HEK293 (cell line): ENCODE data around the gene ASPDH.

Experiments used
- CTCF ChIA-PET: fragments of 350-600 bp; formaldehyde crosslinking; extraction: SDS; loops from one replicate; lab custom pipeline; 2021; ENCODE audit warnings: antibody characterized with exemption; lab: Yijun Ruan, JAX
- POLR2A ChIA-PET: fragments of 300-600 bp; formaldehyde crosslinking; extraction: SDS; loops from one replicate; lab custom pipeline; 2020; ENCODE audit warnings: antibody characterized with exemption, inconsistent platforms; lab: Yijun Ruan, JAX
- H3K27ac ChIP-seq: fragments of 200-500 bp; sonication (Bioruptor generic); 2 replicates; pipeline ENCODE4 v1.5.1; 2014; ENCODE audit warnings: low read depth, low read length, control low read depth, inconsistent platforms; ENCODE audit errors: extremely low read depth
- H3K36me3 ChIP-seq, 2 experiments: fragments of 200-500 bp in 1 of 2; sonication (Bioruptor generic) in 1 of 2; 1 replicate in 1 of 2; 2 replicates in 1 of 2; pipeline ENCODE4 v1.5.1; 2014 to 2017; ENCODE audit warnings: inconsistent platforms in 2 of 2, low read length in 2 of 2; ENCODE audit not compliant: control insufficient read depth in 2 of 2, insufficient read depth in 1 of 2
- H3K4me1 ChIP-seq: fragments of 200-500 bp; sonication (Bioruptor generic); 2 replicates; pipeline ENCODE4 v1.5.1; 2014; ENCODE audit warnings: mild to moderate bottlenecking, low read length, inconsistent platforms; ENCODE audit not compliant: control insufficient read depth, insufficient read depth
- H3K4me3 ChIP-seq: 2 replicates; pipeline ENCODE4 v1.5.1; 2011; ENCODE audit warnings: low read depth, mild to moderate bottlenecking, control low read depth, low read length, moderate library complexity
- H3K9me3 ChIP-seq: fragments of 200-500 bp; sonication (Bioruptor generic); 2 replicates; pipeline ENCODE4 v1.5.1; 2014; ENCODE audit warnings: low read depth, low read length, inconsistent platforms; ENCODE audit not compliant: control insufficient read depth, insufficient read depth
- EGR2 ChIP-seq: fragments of 450-650 bp; formaldehyde crosslinking; IDR thresholded peaks from 2 replicates; pipeline ENCODE4 v1.5.1; 2016; ENCODE audit warnings: low read depth, missing biosample characterization, missing genetic modification characterization
- KLF1 ChIP-seq: fragments of 450-650 bp; formaldehyde crosslinking; IDR thresholded peaks from 2 replicates; pipeline ENCODE4 v1.5.1; 2016; ENCODE audit warnings: missing biosample characterization, missing genetic modification characterization
- KLF8 ChIP-seq: fragments of 450-650 bp; formaldehyde crosslinking; IDR thresholded peaks from 2 replicates; pipeline ENCODE4 v1.5.1; 2016; ENCODE audit warnings: missing biosample characterization, missing genetic modification characterization
- SCRT1 ChIP-seq: fragments of 450-650 bp; formaldehyde crosslinking; IDR thresholded peaks from 2 replicates; pipeline ENCODE4 v1.5.1; 2016; ENCODE audit warnings: missing biosample characterization, missing genetic modification characterization, borderline replicate concordance
- SP3 ChIP-seq: fragments of 450-650 bp; formaldehyde crosslinking; IDR thresholded peaks from 2 replicates; pipeline ENCODE4 v1.5.1; 2016; ENCODE audit warnings: missing biosample characterization, missing genetic modification characterization
- ZBTB7A ChIP-seq: fragments of 450-650 bp; formaldehyde crosslinking; IDR thresholded peaks from 2 replicates; pipeline ENCODE4 v1.5.1; 2016; ENCODE audit warnings: low read depth, missing biosample characterization, missing genetic modification characterization
- ZEB2 ChIP-seq: fragments of 450-650 bp; formaldehyde crosslinking; IDR thresholded peaks from 2 replicates; pipeline ENCODE4 v1.5.1; 2016; ENCODE audit warnings: missing biosample characterization, missing genetic modification characterization
- ZFHX2 ChIP-seq: fragments of 450-650 bp; formaldehyde crosslinking; conservative IDR thresholded peaks from 2 replicates; pipeline ENCODE4 v1.5.1; 2016; ENCODE audit warnings: missing biosample characterization, missing genetic modification characterization
- ZNF146 ChIP-seq: fragments of 450-650 bp; formaldehyde crosslinking; IDR thresholded peaks from 2 replicates; pipeline ENCODE4 v1.5.1; 2016; ENCODE audit warnings: missing biosample characterization, missing genetic modification characterization
- ZNF2 ChIP-seq: fragments of 450-650 bp; formaldehyde crosslinking; IDR thresholded peaks from 2 replicates; pipeline ENCODE4 v1.5.1; 2016; ENCODE audit warnings: missing biosample characterization, missing genetic modification characterization
- ZNF366 ChIP-seq: fragments of 450-650 bp; formaldehyde crosslinking; conservative IDR thresholded peaks from 2 replicates; pipeline ENCODE4 v1.5.1; 2016; ENCODE audit warnings: missing biosample characterization, missing genetic modification characterization
- ZNF423 ChIP-seq: fragments of 450-650 bp; formaldehyde crosslinking; IDR thresholded peaks from 2 replicates; pipeline ENCODE4 v1.5.1; 2016; ENCODE audit warnings: missing biosample characterization, missing genetic modification characterization
- ZNF473 ChIP-seq: fragments of 450-650 bp; formaldehyde crosslinking; IDR thresholded peaks from 2 replicates; pipeline ENCODE4 v1.5.1; 2017; ENCODE audit warnings: missing biosample characterization, missing genetic modification characterization
- ZNF48 ChIP-seq: fragments of 450-650 bp; formaldehyde crosslinking; IDR thresholded peaks from 2 replicates; pipeline ENCODE4 v1.5.1; 2016; ENCODE audit warnings: missing biosample characterization, missing genetic modification characterization
- ZNF510 ChIP-seq: fragments of 450-650 bp; formaldehyde crosslinking; IDR thresholded peaks from 2 replicates; pipeline ENCODE4 v1.5.1; 2018; ENCODE audit warnings: mild to moderate bottlenecking, missing genetic modification characterization, missing biosample characterization; ENCODE audit not compliant: insufficient replicate concordance
- ZNF785 ChIP-seq: fragments of 450-650 bp; formaldehyde crosslinking; IDR thresholded peaks from 2 replicates; pipeline ENCODE4 v1.5.1; 2016; ENCODE audit warnings: missing biosample characterization, missing genetic modification characterization
- ZNF792 ChIP-seq: fragments of 450-650 bp; formaldehyde crosslinking; IDR thresholded peaks from 2 replicates; pipeline ENCODE4 v1.5.1; 2016; ENCODE audit warnings: missing biosample characterization, missing genetic modification characterization
- TF ChIP-seq, protein P1 (sequence below): IDR thresholded peaks from 2 replicates; pipeline ENCODE4 v1.6.1; 2011; ENCODE audit warnings: mild to moderate bottlenecking, low read depth, low read length, borderline replicate concordance
- TF ChIP-seq, protein P2 (sequence below): fragments of 450-650 bp; IDR thresholded peaks from 2 replicates; pipeline ENCODE4 v1.5.1; 2018; ENCODE audit warnings: missing biosample characterization, mild to moderate bottlenecking, missing genetic modification characterization
- TF ChIP-seq, protein P3 (sequence below): fragments of 450-650 bp; formaldehyde crosslinking; IDR thresholded peaks from 2 replicates; pipeline ENCODE4 v1.5.1; 2017; ENCODE audit warnings: missing biosample characterization, missing genetic modification characterization
- TF ChIP-seq, protein P4 (sequence below): fragments of 450-650 bp; formaldehyde crosslinking; IDR thresholded peaks from 2 replicates; pipeline ENCODE4 v1.5.1; 2016; ENCODE audit warnings: missing biosample characterization, missing genetic modification characterization
- TF ChIP-seq, protein P5 (sequence below): fragments of 450-650 bp; formaldehyde crosslinking; IDR thresholded peaks from 2 replicates; pipeline ENCODE4 v1.5.1; 2016; ENCODE audit warnings: missing biosample characterization, missing genetic modification characterization
- TF ChIP-seq, protein P6 (sequence below): fragments of 450-650 bp; formaldehyde crosslinking; IDR thresholded peaks from 2 replicates; pipeline ENCODE4 v1.5.1; 2016; ENCODE audit warnings: missing biosample characterization, missing genetic modification characterization

ASPDH gene

DNA sequence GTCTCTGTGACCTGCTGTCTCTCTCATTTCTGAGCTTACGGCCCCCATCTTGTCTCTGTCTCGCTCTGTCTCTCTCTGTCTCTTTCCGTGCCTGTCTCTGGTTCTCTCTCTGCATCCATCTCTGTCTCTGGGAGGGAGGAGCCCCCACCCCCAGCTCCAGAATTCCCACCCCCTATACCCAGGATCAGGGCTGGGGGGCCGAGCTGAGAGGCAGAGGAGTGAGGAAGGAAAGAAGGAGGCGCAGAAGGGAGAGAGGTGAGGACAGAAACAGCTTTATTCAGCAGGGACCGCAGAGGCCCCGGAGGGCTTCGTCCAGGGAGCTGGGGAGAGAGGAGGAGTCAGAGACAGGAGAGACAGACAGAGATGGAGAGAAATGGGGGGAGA is 16.7 kb downstream of the ASPDH start:
- Histone ChIP-seq H3K4me3 (no peak overlapping the region), H3K4me1 (peaks cover 7% of the 10 kb centered on the region), H3K36me3 (no peaks in the 10 kb centered on the region), H3K27ac (no peak overlapping the region), H3K9me3 (no peaks in the 10 kb centered on the region)
- ChIA-PET POLR2A (interaction anchor here (1.5 kb wide), 1 partner anchor 14 kb away, joined by 8 read pairs; the partner anchor contains the start of gene JOSD2), CTCF (interaction anchor here (0.5 to 0.7 kb wide), 5 partner anchors 24 to 585 kb away, joined by 3 to 4 read pairs (median 4); no protein-coding TSS in a partner anchor)
- TF ChIP-seq ZEB2 (tag by site-specific recombination) (no peak), ZBTB7A (tag by site-specific recombination) (no peak), ZNF48 (no peak)
- TF ChIP-seq, protein P1, sequence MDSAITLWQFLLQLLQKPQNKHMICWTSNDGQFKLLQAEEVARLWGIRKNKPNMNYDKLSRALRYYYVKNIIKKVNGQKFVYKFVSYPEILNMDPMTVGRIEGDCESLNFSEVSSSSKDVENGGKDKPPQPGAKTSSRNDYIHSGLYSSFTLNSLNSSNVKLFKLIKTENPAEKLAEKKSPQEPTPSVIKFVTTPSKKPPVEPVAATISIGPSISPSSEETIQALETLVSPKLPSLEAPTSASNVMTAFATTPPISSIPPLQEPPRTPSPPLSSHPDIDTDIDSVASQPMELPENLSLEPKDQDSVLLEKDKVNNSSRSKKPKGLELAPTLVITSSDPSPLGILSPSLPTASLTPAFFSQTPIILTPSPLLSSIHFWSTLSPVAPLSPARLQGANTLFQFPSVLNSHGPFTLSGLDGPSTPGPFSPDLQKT: no peak

DNA sequence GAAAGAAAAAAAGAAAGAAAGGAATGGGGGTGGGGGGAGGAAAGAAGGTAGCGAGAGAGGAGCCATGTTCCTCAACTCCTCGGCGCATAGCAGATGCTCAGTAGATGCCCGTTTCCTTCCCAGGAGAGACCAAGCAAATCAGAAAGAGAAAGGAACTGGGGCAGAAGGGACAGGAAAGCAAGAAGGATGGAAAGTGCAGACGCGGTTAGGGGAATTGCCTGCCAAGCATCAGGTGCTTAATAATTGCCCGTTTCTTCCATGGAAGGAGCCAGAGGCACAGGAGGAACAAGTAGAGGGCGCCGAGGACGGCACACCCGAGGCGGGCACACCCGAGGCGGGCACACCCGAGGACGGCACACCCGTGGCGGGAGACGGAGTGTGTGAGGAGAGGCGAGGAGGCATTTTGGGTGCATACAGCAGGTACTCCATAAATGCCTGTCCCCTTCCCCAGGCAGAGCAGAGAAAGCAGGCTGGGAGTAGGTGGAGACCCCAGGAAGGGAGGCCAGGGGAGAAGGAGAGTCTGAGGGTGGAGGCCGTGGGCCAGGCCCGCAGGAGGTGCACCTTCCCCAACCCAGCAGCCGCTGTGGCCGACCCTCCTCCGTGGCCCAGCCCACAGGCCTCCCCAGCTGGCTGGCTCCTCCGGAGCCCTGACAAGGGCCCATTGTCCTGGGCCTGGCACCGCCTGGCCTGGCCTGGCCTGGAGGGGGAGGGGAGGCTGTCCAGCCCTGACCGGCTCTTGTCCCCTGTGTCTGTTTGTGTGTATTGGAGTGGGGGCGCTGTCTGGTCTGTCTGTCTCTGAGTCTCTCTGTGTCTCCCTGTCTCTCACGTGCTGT is 17.3 kb downstream of the ASPDH start:
- Histone ChIP-seq H3K4me1 (peaks cover 7% of the 10 kb centered on the region), H3K4me3 (no peak overlapping the region), H3K9me3 (no peaks in the 10 kb centered on the region), H3K36me3 (no peaks in the 10 kb centered on the region), H3K27ac (no peak overlapping the region)
- ChIA-PET POLR2A (interaction anchor here (0.6 to 1.5 kb wide), 2 partner anchors 15 to 242 kb away, joined by 3 to 8 read pairs; partner anchors contain the start of gene JOSD2), CTCF (interaction anchor here (0.5 to 0.7 kb wide), 4 partner anchors 23 to 586 kb away, joined by 3 to 4 read pairs (median 4); no protein-coding TSS in a partner anchor)
- no peak for TF ChIP-seq ZNF785 (tag by site-specific recombination)
- TF ChIP-seq KLF8 (tag by site-specific recombination): peak; percentile 67; the same call in 1 of the 2 replicates
- TF ChIP-seq SP3 (tag by site-specific recombination): no peak
- TF ChIP-seq KLF1 (tag by site-specific recombination): peak; percentile 96
- no peak for TF ChIP-seq ZNF473 (tag by site-specific recombination)
- TF ChIP-seq, protein P2, sequence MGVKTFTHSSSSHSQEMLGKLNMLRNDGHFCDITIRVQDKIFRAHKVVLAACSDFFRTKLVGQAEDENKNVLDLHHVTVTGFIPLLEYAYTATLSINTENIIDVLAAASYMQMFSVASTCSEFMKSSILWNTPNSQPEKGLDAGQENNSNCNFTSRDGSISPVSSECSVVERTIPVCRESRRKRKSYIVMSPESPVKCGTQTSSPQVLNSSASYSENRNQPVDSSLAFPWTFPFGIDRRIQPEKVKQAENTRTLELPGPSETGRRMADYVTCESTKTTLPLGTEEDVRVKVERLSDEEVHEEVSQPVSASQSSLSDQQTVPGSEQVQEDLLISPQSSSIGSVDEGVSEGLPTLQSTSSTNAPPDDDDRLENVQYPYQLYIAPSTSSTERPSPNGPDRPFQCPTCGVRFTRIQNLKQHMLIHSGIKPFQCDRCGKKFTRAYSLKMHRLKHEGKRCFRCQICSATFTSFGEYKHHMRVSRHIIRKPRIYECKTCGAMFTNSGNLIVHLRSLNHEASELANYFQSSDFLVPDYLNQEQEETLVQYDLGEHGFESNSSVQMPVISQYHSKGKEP (tag by site-specific recombination): no peak
- TF ChIP-seq ZNF423 (tag by site-specific recombination): no peak
- TF ChIP-seq, protein P3, sequence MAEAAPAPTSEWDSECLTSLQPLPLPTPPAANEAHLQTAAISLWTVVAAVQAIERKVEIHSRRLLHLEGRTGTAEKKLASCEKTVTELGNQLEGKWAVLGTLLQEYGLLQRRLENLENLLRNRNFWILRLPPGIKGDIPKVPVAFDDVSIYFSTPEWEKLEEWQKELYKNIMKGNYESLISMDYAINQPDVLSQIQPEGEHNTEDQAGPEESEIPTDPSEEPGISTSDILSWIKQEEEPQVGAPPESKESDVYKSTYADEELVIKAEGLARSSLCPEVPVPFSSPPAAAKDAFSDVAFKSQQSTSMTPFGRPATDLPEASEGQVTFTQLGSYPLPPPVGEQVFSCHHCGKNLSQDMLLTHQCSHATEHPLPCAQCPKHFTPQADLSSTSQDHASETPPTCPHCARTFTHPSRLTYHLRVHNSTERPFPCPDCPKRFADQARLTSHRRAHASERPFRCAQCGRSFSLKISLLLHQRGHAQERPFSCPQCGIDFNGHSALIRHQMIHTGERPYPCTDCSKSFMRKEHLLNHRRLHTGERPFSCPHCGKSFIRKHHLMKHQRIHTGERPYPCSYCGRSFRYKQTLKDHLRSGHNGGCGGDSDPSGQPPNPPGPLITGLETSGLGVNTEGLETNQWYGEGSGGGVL (tag by site-specific recombination): no peak
- no peak for TF ChIP-seq ZNF510 (tag by site-specific recombination)
- TF ChIP-seq ZNF146 (tag by site-specific recombination): no peak
- TF ChIP-seq SCRT1 (tag by site-specific recombination): no peak
- TF ChIP-seq EGR2 (tag by site-specific recombination): peak; percentile 59; the same call in 1 of the 2 replicates
- TF ChIP-seq, protein P4, sequence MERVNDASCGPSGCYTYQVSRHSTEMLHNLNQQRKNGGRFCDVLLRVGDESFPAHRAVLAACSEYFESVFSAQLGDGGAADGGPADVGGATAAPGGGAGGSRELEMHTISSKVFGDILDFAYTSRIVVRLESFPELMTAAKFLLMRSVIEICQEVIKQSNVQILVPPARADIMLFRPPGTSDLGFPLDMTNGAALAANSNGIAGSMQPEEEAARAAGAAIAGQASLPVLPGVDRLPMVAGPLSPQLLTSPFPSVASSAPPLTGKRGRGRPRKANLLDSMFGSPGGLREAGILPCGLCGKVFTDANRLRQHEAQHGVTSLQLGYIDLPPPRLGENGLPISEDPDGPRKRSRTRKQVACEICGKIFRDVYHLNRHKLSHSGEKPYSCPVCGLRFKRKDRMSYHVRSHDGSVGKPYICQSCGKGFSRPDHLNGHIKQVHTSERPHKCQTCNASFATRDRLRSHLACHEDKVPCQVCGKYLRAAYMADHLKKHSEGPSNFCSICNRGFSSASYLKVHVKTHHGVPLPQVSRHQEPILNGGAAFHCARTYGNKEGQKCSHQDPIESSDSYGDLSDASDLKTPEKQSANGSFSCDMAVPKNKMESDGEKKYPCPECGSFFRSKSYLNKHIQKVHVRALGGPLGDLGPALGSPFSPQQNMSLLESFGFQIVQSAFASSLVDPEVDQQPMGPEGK (tag by site-specific recombination): no peak
- TF ChIP-seq, protein P5, sequence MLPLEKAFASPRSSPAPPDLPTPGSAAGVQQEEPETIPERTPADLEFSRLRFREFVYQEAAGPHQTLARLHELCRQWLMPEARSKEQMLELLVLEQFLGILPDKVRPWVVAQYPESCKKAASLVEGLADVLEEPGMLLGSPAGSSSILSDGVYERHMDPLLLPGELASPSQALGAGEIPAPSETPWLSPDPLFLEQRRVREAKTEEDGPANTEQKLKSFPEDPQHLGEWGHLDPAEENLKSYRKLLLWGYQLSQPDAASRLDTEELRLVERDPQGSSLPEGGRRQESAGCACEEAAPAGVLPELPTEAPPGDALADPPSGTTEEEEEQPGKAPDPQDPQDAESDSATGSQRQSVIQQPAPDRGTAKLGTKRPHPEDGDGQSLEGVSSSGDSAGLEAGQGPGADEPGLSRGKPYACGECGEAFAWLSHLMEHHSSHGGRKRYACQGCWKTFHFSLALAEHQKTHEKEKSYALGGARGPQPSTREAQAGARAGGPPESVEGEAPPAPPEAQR: no peak
- TF ChIP-seq ZNF2 (tag by site-specific recombination): no peak
- peak; percentile 97 for TF ChIP-seq ZNF792
- TF ChIP-seq, protein P6, sequence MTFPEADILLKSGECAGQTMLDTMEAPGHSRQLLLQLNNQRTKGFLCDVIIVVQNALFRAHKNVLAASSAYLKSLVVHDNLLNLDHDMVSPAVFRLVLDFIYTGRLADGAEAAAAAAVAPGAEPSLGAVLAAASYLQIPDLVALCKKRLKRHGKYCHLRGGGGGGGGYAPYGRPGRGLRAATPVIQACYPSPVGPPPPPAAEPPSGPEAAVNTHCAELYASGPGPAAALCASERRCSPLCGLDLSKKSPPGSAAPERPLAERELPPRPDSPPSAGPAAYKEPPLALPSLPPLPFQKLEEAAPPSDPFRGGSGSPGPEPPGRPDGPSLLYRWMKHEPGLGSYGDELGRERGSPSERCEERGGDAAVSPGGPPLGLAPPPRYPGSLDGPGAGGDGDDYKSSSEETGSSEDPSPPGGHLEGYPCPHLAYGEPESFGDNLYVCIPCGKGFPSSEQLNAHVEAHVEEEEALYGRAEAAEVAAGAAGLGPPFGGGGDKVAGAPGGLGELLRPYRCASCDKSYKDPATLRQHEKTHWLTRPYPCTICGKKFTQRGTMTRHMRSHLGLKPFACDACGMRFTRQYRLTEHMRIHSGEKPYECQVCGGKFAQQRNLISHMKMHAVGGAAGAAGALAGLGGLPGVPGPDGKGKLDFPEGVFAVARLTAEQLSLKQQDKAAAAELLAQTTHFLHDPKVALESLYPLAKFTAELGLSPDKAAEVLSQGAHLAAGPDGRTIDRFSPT (tag by site-specific recombination): peak; percentile 63; the same call in 1 of the 2 replicates
- TF ChIP-seq ZFHX2 (tag by site-specific recombination): peak; percentile 64
- peak; percentile 30 for TF ChIP-seq ZNF366
